NCI-H1436 (cell line): Measurements from ENCODE around the gene BMAL2.

Experiments used
- DNase-seq: peaks from one replicate; lab custom pipeline; 2025; lab: John Stamatoyannopoulos, UW

BMAL2 gene

GRCh38 chr12:27324530-27324929 is 8.1 kb upstream of the BMAL2 start:
- no peak for DNase-seq

DNA sequence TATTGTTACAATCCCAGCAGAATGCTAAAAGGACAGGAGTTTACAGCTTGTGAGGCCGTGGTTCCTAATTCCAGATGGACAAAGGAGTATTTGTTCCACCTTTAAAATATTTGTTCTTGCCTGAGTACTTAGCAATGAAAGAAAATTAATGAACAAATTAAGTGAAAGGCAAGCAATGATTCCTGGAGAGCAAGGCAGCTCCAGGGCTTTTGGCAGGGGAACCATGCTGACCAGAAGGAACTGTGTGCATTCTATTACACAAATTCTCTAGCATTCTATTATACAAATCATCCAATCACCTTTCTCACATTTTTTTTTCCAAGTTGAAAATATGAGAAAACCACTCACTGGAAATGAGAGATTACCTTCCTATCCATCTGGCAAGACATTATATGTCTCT is 1.8 kb upstream of the BMAL2 start:
- no peak for DNase-seq

DNA sequence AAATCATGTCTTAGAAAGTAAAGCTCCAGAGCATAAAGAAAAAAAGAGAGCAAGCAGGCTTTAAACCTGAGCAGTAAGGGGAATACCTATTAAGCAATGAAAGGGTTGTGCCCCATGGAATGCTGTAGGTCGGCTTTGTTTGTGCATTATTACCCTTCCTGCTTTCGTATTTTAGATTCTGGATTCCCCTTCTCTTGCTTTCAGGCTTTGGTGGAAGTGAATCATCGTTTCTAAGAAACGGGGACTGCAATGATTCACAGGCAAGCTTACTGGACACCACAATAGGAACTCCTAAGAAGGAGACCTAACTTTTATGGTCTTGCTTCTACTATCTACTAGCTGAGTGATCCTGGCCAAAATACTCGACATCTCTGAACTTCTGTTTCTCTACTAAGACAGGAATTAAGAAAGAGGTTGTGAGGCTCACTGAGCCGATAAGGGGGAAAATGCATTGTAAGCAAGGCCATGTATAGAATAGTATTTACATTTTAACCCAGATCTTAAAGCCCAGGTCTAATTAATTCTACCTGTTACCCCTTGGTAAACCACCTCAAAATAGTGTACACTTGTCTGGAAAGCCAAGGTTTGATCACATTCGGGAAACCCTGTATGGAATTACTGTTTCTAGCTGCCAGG is 1.2 kb upstream of the BMAL2 start:
- no peak for DNase-seq

DNA sequence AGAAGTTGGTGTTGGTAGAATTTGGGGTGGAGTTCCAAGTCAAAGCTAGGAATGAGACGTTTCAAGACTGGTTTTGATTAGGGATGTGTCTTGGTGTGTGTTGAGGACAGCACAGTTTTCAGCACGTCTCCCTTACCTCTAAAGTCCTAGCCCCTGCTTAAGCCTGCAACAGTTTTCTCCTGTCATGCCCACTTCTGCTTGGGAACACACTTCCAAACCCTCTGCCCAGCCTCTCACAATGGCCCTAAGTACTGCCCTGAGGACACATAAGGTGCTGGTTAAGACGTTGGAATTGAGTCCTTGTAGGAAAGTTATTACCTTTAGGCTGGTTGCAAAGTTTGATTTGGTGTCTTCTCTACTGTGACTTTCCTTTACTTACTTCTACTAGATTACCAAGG is 710 bp upstream of the BMAL2 start:
- DNase-seq = no peak

DNA sequence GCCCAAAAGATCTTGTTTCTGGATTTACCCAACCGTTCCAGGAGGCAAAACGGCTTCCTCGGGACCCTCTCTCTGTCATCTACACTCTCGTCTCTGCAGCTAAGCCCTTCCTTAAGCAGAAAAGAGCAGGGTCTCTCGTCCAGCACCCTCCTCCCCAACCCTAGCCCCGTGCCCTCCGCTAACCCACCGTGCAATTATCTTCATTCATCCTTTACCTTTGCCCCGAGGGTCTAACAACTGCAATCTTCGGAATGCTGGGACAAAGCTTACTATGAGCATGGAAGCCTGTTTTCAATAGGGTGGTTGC is 276 bp upstream of the BMAL2 start:
- no peak for DNase-seq

DNA sequence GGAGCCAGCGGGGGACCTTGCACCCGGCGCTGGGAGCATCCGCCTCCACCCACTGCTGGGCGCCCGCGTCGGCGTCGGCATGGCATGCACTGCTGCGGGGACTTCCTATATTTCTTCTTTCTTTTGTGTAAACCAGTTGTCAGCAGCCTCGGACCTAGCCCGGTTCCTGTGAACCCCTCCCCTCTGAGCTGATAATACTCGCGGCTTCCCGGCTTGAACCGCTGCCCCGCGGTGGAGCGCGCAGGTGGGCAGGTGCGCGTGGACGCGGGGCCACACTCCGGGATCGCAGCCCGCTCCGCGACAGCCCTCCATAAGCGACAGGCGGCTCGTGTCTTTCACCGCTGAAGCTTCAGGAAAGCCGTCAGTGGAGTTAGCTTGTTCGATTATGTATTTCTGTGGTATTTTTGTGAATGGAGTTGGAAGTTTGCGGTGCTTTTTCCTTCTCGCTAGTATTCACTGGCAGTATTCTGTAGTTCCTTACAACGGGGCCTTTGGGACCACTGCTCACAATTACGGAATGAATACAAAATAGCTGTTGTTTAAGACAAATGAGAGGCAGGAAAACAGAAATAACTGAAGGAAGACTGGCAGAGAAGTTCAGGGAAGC is 870 bp downstream of the BMAL2 start:
- DNase-seq = peak; percentile 10

GRCh38 chr12:27334042-27334720 is 1.5 kb downstream of the BMAL2 start:
- no peak for DNase-seq

- DNase-seq = no peak
Measured at GRCh38 chr12:27334721-27335082, 2.1 kb downstream of the BMAL2 start.

DNA sequence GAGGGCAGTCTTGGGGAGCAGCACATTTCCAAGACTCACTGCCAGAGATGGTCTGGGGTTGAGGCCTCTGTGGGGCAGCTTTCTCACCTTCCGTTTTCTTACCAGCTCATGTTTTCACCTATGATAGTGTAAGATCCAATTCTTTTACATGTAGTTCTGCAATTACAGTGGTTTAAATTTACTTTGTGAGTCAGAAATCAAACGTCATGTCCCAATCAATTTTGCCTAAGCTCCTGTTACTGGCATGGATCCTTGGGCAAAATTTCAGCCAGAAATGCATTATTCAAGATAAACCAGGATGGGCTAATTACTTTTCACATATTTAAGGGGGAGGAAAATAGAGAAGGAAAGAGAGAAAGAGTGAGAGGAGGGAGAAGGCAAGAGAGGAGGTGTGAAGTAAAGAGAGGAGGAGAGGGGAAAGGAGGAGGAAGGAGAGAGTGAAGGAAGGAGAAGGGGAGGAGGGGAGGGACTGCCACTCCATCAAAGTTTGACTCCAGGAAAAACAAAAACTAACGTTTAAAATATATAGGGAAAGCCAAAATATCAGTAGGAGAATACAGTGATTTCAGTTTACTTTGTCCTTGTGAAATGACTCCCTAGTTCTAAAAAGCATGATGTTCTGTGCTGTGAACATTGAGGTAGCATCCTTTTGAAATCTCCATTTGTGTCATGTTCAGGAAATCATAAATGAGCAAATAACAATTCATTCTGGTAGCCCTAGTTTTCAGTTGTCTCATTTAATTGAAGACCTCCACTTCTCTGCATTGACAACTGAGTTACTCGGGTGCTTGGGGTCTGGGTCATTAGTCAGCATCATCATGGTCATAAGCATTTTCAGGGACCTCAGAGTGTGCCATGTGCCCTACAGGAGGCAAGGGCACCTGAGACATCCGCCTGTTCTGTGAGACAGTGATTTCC is 3.0 kb downstream of the BMAL2 start:
- no peak for DNase-seq

GRCh38 chr12:27336282-27336653 is 3.6 kb downstream of the BMAL2 start:
- no peak for DNase-seq

DNA sequence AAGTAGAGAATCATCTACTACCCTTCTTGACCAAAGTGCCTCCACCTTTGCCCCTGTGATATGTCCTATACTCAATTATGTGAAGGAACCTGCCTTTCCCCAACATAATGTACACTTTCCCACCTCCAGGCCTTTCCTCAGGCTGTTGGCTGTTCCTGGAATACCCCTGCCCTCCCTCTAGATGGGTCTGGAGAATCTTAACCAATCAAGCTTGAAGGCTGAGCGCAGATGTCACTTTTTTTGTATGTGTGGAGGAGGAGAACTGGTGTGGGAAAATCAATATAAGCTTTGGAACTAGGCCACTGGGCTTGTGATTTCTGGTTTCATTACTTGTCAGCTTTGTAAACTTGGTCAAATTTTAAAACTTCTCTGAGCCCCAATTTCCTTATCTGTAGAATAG is 4.7 kb downstream of the BMAL2 start:
- no peak for DNase-seq

- no peak for DNase-seq
Measured at GRCh38 chr12:27338473-27338872, 5.8 kb downstream of the BMAL2 start.

- no peak for DNase-seq
Measured at GRCh38 chr12:27340971-27341370, 8.3 kb downstream of the BMAL2 start.

DNA sequence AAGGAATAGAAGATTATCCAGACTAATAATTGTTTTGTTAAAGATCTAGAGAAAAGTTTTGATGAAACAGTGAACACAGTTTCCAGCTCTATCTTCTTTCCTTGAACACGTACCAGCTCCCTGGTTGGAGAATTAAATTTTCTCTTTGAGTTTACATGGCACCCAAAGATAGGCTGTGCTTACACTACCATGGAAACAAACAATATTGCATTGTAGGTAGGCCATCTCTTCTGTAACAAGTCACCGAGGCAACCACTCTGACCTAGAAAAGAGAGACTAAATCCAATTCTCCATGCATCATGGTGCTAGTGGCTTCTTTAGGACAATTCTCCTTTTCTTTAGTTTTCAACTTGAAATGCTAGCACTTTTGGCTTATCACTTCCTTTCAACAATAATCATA is 9.9 kb downstream of the BMAL2 start:
- DNase-seq = no peak

- no peak for DNase-seq
Measured at GRCh38 chr12:27343255-27344000, 10.8 kb downstream of the BMAL2 start.

DNA sequence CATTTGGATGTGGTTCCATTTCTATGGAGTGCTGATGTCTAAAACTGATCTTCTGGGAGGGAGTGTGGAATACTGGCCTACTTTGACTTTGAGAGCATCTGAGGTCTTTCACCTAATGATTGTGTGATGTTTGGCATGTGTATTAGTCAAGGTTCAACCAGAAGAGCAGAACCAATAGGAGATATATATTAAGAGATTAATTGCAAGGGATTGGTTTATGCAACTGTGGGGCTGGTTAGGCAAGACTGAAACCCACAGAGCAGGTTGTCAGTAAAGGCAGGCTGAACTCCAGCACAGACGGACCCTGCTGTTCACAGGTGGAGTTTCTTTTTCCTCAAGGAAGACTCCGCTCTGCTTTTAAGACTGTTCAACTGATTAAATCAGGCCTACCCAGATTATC is 11.6 kb downstream of the BMAL2 start:
- DNase-seq = no peak

GRCh38 chr12:27344760-27345159 is 12.1 kb downstream of the BMAL2 start:
- DNase-seq = no peak

- DNase-seq = no peak
Measured at GRCh38 chr12:27345376-27345775, 12.7 kb downstream of the BMAL2 start.

DNA sequence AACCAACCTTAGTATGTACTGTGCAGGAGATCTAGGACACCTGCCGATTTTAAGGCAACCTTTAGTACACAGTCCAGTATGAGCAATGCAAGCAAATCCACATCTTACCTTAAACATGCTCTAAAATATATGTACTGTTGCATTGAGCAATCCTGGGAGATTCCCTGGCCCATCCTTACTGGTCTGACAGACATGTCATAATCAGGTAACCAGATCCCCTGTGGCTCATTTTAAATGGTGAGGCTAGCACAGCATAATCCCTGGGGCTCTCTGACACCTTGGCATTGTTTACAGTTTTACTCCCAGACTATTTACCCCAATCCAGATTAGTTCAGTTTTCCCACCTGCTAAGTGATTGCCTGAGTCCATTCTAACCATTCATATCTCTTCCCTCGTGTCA is 15.1 kb downstream of the BMAL2 start:
- no peak for DNase-seq

- no peak for DNase-seq
Measured at GRCh38 chr12:27351476-27351875, 18.8 kb downstream of the BMAL2 start.

GRCh38 chr12:27355486-27355885 is 22.9 kb downstream of the BMAL2 start:
- no peak for DNase-seq

DNA sequence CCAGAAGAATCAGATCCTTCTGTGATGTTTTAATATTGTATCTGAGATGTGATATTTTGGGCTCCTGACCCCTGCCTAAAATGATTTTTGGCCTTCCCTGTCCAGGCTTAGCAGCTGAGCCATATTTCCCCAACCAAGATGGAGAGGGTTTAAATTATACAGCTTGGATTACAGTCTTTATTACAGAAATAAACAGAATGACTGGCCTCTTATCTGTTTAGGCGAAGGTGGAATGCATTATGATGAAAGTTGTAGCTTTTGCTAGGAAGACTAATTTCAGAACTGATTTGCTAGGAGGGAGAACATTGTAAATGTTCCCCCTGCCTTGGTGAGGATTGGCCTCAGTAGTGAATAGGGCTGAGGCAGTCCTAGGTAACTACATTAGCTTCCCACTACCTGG is 23.3 kb downstream of the BMAL2 start:
- no peak for DNase-seq
